K562 (cell line): ENCODE measurements around the gene GRIN1. TPM values are rescaled to one million over a fixed set of nuclear protein-coding genes. Genes with fewer than 3 reads are reported as not detected.
A peak's percentile ranks its signal among the peaks of the same experiment; 100 is the strongest.

Experiments
- CBFA2T2 ChIP-seq: fragments of 450-650 bp; conservative IDR thresholded peaks from 2 replicates; pipeline ENCODE4 v1.6.1; 2017; ENCODE audit warnings: mild to moderate bottlenecking
- EWSR1 ChIP-seq: fragments of 450-650 bp; IDR thresholded peaks from 2 replicates; pipeline ENCODE4 v1.6.1; 2018; ENCODE audit warnings: borderline replicate concordance, mild to moderate bottlenecking, low read depth, moderate library complexity; ENCODE audit not compliant: partially characterized antibody
- FOXA3 ChIP-seq, 2 experiments: fragments of 450-650 bp in 1 of 2; sonication (generic) in 1 of 2; formaldehyde crosslinking; IDR thresholded peaks in 1 of 2; conservative IDR thresholded peaks in 1 of 2; 2 replicates each; pipeline versions ENCODE4 v1.4.0 to v1.8.0; 2020 to 2022; ENCODE audit warnings: mild to moderate bottlenecking in 2 of 2, missing genetic modification reagents in 1 of 2
- KDM1A ChIP-seq, 2 experiments: fragments of 450-650 bp; IDR thresholded peaks; 2 replicates each; pipeline ENCODE4 v1.6.1; 2016; ENCODE audit warnings: mild to moderate bottlenecking in 2 of 2
- L3MBTL2 ChIP-seq: fragments of 450-650 bp; IDR thresholded peaks from 2 replicates; pipeline ENCODE4 v1.6.1; 2016; ENCODE audit warnings: mild to moderate bottlenecking, moderate library complexity
- LEF1 ChIP-seq: fragments of 450-650 bp; IDR thresholded peaks from 2 replicates; pipeline ENCODE4 v1.6.1; 2016; ENCODE audit warnings: mild to moderate bottlenecking
- NCOA2 ChIP-seq, 2 experiments: fragments of 450-650 bp; IDR thresholded peaks; 2 replicates each; pipeline ENCODE4 v1.6.1; 2018; ENCODE audit warnings: mild to moderate bottlenecking in 2 of 2, moderate library complexity in 1 of 2; ENCODE audit not compliant: partially characterized antibody in 2 of 2
- NRF1 ChIP-seq, 2 experiments: fragments of 450-650 bp; IDR thresholded peaks in 1 of 2; conservative IDR thresholded peaks in 1 of 2; 2 replicates each; pipeline ENCODE4 v1.6.1; 2014; ENCODE audit warnings: mild to moderate bottlenecking in 2 of 2
- PHB2 ChIP-seq: fragments of 450-650 bp; IDR thresholded peaks from 2 replicates; pipeline ENCODE4 v1.6.1; 2017; ENCODE audit warnings: low read depth
- SNIP1 ChIP-seq: fragments of 450-650 bp; IDR thresholded peaks from 2 replicates; pipeline ENCODE4 v1.7.1; 2017; ENCODE audit warnings: low read depth, mild to moderate bottlenecking
- TARDBP ChIP-seq: fragments of 450-650 bp; IDR thresholded peaks from 2 replicates; pipeline ENCODE4 v1.6.1; 2016
- ZNF143 ChIP-seq: sonication (generic); formaldehyde crosslinking; IDR thresholded peaks from 2 replicates; pipeline ENCODE4 v1.9.0; 2022; ENCODE audit warnings: mild to moderate bottlenecking, missing genetic modification reagents
- ZZZ3 ChIP-seq: fragments of 450-650 bp; IDR thresholded peaks from 2 replicates; pipeline ENCODE4 v1.6.1; 2016; ENCODE audit warnings: antibody characterized with exemption, mild to moderate bottlenecking, moderate library complexity
- polyA plus RNA-seq, 8 experiments: library from polyadenylated mRNA; depleted of rRNA in 4 of 8; stranded (reverse) in 5 of 8; unstranded in 3 of 8; fragments of >200 nt; fragmentation: Nextera tagmentation in 2 of 8; fragmentation: Illumina TruSeq in 1 of 8; extraction: Ambion mirVana in 2 of 8; extraction: Trizol in 1 of 8; gene quantifications; 2 replicates each; pipeline versions ENCODE4 v1.2.1 to v1.2.3, GENCODE V29; 2011 to 2014; ENCODE audit warnings: inconsistent platforms in 1 of 8, missing spikeins in 1 of 8
- total RNA-seq, 7 experiments: library from RNA; depleted of rRNA in 6 of 7; stranded (reverse); fragments of >200 nt in 6 of 7; fragmentation: Illumina TruSeq in 2 of 7; extraction: Trizol in 2 of 7; gene quantifications; 2 replicates each; pipeline versions ENCODE4 v1.2.1 to v1.2.3, GENCODE V29; 2011 to 2021; ENCODE audit warnings: low replicate concordance in 1 of 7
- TF ChIP-seq, protein P1 (sequence below): sonication (generic); formaldehyde crosslinking; IDR thresholded peaks from 2 replicates; pipeline ENCODE4 v1.8.1; 2022; ENCODE audit warnings: missing genetic modification reagents
- TF ChIP-seq, protein P2 (sequence below): fragments of 250-450 bp; sonication (Bioruptor Pico); IDR thresholded peaks from 2 replicates; pipeline ENCODE4 v1.5.0; 2022; ENCODE audit warnings: mild to moderate bottlenecking
- TF ChIP-seq, protein P3 (sequence below): sonication (generic); formaldehyde crosslinking; IDR thresholded peaks from 2 replicates; pipeline ENCODE4 v1.8.0; 2022; ENCODE audit warnings: mild to moderate bottlenecking, missing genetic modification reagents
- TF ChIP-seq, protein P4 (sequence below): fragments of 450-650 bp; conservative IDR thresholded peaks from 2 replicates; pipeline ENCODE4 v1.6.1; 2016; ENCODE audit warnings: missing genetic modification characterization, low read depth, mild to moderate bottlenecking, missing compliant biosample characterization, moderate library complexity
- TF ChIP-seq, protein P5 (sequence below): sonication (generic); formaldehyde crosslinking; IDR thresholded peaks from 2 replicates; pipeline ENCODE4 v1.9.0; 2022; ENCODE audit warnings: mild to moderate bottlenecking, missing genetic modification reagents

The GRIN1 gene
- total and polyA plus RNA-seq, 9 of the 15 experiments (the other 6 are each of a cell fraction or from before 2014, with no cell fraction given) = 0.03 to 0.35 (median 0.16) TPM; not detected in 6

DNA sequence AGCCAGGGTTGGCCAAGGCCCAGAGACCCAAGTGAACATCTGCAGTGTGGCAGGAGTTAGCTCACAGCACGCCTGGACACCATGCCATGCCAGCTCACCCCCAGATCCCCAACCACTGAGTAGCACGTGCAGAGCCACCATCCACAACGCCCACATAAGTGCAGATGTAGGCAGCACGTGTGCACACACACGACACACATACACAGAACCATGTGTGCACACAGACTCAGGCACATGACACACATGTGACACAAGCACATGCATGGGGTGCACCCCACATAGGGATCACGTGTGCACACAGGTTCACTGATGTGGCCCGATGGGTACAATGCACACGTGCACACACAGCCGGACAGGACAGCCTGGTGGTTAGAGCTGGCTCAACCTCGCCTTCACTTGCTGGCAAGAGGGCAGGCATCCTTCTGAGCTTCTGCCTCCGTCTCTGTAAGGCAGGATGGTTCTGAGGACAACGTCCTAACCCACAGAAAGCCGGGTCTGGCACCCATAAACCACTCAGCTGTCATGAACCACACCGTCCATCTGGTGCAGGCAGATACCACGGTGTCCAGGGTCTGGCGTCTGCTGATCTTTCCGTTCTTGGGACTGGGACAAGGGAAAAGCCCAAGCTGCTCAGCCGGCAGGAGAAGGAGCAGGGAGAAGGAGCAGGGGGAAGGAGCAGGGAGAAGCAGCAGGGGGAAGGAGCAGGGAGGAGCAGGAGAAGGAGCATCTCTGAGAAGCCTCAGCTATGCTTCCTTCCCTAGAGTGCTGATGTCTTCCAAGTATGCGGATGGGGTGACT, 18.9 kb downstream of the GRIN1 start (continued):
- TF ChIP-seq, protein P1, sequence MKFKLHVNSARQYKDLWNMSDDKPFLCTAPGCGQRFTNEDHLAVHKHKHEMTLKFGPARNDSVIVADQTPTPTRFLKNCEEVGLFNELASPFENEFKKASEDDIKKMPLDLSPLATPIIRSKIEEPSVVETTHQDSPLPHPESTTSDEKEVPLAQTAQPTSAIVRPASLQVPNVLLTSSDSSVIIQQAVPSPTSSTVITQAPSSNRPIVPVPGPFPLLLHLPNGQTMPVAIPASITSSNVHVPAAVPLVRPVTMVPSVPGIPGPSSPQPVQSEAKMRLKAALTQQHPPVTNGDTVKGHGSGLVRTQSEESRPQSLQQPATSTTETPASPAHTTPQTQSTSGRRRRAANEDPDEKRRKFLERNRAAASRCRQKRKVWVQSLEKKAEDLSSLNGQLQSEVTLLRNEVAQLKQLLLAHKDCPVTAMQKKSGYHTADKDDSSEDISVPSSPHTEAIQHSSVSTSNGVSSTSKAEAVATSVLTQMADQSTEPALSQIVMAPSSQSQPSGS (CRISPR knock-in tag) = no peak
- TF ChIP-seq KDM1A (IDR thresholded peaks at IDR 0.05) (0 out of 4 replicates have a peak, but pooled peaks of 1 of the 2 experiments have one; percentile 33), ZNF143 (no peak), PHB2 (no peak), SNIP1 (no peak), EWSR1 (no peak), NCOA2 (IDR thresholded peaks at IDR 0.05; ENCODE audit: partially characterized antibody in 2 of 2) (no peak), ZZZ3 (no peak), NRF1 (conservative IDR thresholded peaks at IDR 0.05 in 1 of 2, IDR thresholded peaks at IDR 0.05 in 1 of 2) (no peak), FOXA3 (CRISPR knock-in tag; conservative IDR thresholded peaks at IDR 0.05 in 1 of 2, IDR thresholded peaks at IDR 0.05 in 1 of 2) (0 out of 4 replicates have a peak, but pooled peaks of 1 of the 2 experiments have one; percentile 38), CBFA2T2 (peak; percentile 72), L3MBTL2 (peak; percentile 42; the same call in 1 of the 2 replicates), LEF1 (no peak), TARDBP (no peak)
- TF ChIP-seq, protein P2, sequence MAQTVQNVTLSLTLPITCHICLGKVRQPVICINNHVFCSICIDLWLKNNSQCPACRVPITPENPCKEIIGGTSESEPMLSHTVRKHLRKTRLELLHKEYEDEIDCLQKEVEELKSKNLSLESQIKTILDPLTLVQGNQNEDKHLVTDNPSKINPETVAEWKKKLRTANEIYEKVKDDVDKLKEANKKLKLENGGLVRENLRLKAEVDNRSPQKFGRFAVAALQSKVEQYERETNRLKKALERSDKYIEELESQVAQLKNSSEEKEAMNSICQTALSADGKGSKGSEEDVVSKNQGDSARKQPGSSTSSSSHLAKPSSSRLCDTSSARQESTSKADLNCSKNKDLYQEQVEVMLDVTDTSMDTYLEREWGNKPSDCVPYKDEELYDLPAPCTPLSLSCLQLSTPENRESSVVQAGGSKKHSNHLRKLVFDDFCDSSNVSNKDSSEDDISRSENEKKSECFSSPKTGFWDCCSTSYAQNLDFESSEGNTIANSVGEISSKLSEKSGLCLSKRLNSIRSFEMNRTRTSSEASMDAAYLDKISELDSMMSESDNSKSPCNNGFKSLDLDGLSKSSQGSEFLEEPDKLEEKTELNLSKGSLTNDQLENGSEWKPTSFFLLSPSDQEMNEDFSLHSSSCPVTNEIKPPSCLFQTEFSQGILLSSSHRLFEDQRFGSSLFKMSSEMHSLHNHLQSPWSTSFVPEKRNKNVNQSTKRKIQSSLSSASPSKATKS = no peak
- TF ChIP-seq, protein P3, sequence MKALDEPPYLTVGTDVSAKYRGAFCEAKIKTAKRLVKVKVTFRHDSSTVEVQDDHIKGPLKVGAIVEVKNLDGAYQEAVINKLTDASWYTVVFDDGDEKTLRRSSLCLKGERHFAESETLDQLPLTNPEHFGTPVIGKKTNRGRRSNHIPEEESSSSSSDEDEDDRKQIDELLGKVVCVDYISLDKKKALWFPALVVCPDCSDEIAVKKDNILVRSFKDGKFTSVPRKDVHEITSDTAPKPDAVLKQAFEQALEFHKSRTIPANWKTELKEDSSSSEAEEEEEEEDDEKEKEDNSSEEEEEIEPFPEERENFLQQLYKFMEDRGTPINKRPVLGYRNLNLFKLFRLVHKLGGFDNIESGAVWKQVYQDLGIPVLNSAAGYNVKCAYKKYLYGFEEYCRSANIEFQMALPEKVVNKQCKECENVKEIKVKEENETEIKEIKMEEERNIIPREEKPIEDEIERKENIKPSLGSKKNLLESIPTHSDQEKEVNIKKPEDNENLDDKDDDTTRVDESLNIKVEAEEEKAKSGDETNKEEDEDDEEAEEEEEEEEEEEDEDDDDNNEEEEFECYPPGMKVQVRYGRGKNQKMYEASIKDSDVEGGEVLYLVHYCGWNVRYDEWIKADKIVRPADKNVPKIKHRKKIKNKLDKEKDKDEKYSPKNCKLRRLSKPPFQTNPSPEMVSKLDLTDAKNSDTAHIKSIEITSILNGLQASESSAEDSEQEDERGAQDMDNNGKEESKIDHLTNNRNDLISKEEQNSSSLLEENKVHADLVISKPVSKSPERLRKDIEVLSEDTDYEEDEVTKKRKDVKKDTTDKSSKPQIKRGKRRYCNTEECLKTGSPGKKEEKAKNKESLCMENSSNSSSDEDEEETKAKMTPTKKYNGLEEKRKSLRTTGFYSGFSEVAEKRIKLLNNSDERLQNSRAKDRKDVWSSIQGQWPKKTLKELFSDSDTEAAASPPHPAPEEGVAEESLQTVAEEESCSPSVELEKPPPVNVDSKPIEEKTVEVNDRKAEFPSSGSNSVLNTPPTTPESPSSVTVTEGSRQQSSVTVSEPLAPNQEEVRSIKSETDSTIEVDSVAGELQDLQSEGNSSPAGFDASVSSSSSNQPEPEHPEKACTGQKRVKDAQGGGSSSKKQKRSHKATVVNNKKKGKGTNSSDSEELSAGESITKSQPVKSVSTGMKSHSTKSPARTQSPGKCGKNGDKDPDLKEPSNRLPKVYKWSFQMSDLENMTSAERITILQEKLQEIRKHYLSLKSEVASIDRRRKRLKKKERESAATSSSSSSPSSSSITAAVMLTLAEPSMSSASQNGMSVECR (CRISPR knock-in tag) = peak; percentile 46; the same call in 1 of the 2 replicates
- TF ChIP-seq, protein P4, sequence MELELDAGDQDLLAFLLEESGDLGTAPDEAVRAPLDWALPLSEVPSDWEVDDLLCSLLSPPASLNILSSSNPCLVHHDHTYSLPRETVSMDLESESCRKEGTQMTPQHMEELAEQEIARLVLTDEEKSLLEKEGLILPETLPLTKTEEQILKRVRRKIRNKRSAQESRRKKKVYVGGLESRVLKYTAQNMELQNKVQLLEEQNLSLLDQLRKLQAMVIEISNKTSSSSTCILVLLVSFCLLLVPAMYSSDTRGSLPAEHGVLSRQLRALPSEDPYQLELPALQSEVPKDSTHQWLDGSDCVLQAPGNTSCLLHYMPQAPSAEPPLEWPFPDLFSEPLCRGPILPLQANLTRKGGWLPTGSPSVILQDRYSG (tag) = no peak
- TF ChIP-seq, protein P5, sequence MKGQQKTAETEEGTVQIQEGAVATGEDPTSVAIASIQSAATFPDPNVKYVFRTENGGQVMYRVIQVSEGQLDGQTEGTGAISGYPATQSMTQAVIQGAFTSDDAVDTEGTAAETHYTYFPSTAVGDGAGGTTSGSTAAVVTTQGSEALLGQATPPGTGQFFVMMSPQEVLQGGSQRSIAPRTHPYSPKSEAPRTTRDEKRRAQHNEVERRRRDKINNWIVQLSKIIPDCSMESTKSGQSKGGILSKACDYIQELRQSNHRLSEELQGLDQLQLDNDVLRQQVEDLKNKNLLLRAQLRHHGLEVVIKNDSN (CRISPR knock-in tag) = peak; percentile 89
